Progenitor cell of endocrine pancreas (in vitro differentiated cells): ENCODE results near the gene CYP4F11. TPM values are rescaled to one million over a fixed set of nuclear protein-coding genes. Genes with fewer than 3 reads are reported as not detected.
"Not testable (repeated sequence)": the region's sequence is repeated elsewhere in the genome, so short reads cannot be mapped to it uniquely, and the experiment has no call there.

Source experiments
- DNase-seq: peaks from one replicate; pipeline ENCODE4 v3.0.0; 2021; ENCODE audit warnings: low spot score; ENCODE audit not compliant: unreplicated experiment
- H3K27ac Mint-ChIP-seq: 2 replicates; pipeline ENCODE4 v1.8.0; 2021; ENCODE audit warnings: mild to moderate bottlenecking, moderate library complexity, mixed read lengths
- H3K27me3 Mint-ChIP-seq: 2 replicates; pipeline ENCODE4 v1.8.0; 2021; ENCODE audit warnings: mixed read lengths
- H3K36me3 Mint-ChIP-seq: 2 replicates; pipeline ENCODE4 v1.8.0; 2022; ENCODE audit warnings: mixed read lengths; ENCODE audit not compliant: insufficient read depth
- H3K4me1 Mint-ChIP-seq: 2 replicates; pipeline ENCODE4 v1.8.0; 2021; ENCODE audit warnings: low read depth, mixed read lengths
- H3K4me3 Mint-ChIP-seq: 2 replicates; pipeline ENCODE4 v1.8.0; 2021; ENCODE audit warnings: low read depth, mild to moderate bottlenecking, moderate library complexity, mixed read lengths
- H3K9me3 Mint-ChIP-seq: 2 replicates; pipeline ENCODE4 v1.8.0; 2021; ENCODE audit warnings: low read depth, mixed read lengths
- CTCF ChIP-seq: fragments of 200-600 bp; sonication (generic); IDR thresholded peaks from one replicate; pipeline ENCODE4 v1.5.0; 2021; ENCODE audit warnings: antibody characterized with exemption, mild to moderate bottlenecking; ENCODE audit not compliant: unreplicated experiment
- long read RNA-seq: library from polyadenylated mRNA; unstranded; transcript quantifications from one replicate; pipeline ENCODE4 v2.0.0, GENCODE V29; 2020
- total RNA-seq: library from RNA; stranded (reverse); gene quantifications from 2 replicates; pipeline ENCODE4 v1.2.1, GENCODE V29; 2021

The CYP4F11 gene
- not detected in 2 replicates for total RNA-seq
- long read RNA-seq, result 0 reads

- Mint-ChIP-seq H3K27me3 (no peaks in the 10 kb centered on the region), H3K4me1 (no peaks in the 10 kb centered on the region), H3K36me3 (peaks cover 2% of the 10 kb centered on the region), H3K4me3 (no peak within 1 kb of the TSS), H3K9me3 (peaks cover 30% of the 10 kb centered on the region), H3K27ac (no peak within 1 kb of the TSS)
- no peak for TF ChIP-seq CTCF
- no peak for DNase-seq
Observed at GRCh38 chr19:15934332-15935078, at the start of gene CYP4F11. TSS of gene CYP4F11 (minus strand) at chr19:15934529. CDS start at chr19:15934408, 121 bp downstream.

GRCh38 chr19:15979293-15979692 is 45.0 kb upstream of the CYP4F11 start:
- Mint-ChIP-seq H3K4me3 (no peak overlapping the region), H3K4me1 (no peaks in the 10 kb centered on the region), H3K27me3 (no peaks in the 10 kb centered on the region), H3K36me3 (peaks cover 1% of the 10 kb centered on the region), H3K27ac (no peak overlapping the region), H3K9me3 (peaks cover 56% of the 10 kb centered on the region)
- DNase-seq, result no peak
- TF ChIP-seq CTCF, result no peak

GRCh38 chr19:15977690-15978089 is 43.4 kb upstream of the CYP4F11 start:
- no peak for DNase-seq
- no peak for TF ChIP-seq CTCF
- H3K36me3 Mint-ChIP-seq, result peaks cover 1% of the 10 kb centered on the region
- H3K27ac Mint-ChIP-seq, result no peak overlapping the region
- no peaks in the 10 kb centered on the region for H3K27me3 Mint-ChIP-seq
- H3K9me3 Mint-ChIP-seq, result peaks cover 49% of the 10 kb centered on the region
- no peak overlapping the region for H3K4me3 Mint-ChIP-seq
- H3K4me1 Mint-ChIP-seq, result no peaks in the 10 kb centered on the region

- Mint-ChIP-seq H3K4me3 (no peak overlapping the region), H3K27me3 (no peaks in the 10 kb centered on the region), H3K36me3 (peaks cover 1% of the 10 kb centered on the region), H3K4me1 (no peaks in the 10 kb centered on the region), H3K9me3 (peaks cover 54% of the 10 kb centered on the region), H3K27ac (no peak overlapping the region)
- no peak for TF ChIP-seq CTCF
- DNase-seq, result no peak
Observed at GRCh38 chr19:15976836-15977689, 42.7 kb upstream of the CYP4F11 start.

- Mint-ChIP-seq H3K4me1 (no peaks in the 10 kb centered on the region), H3K27ac (no peak overlapping the region), H3K36me3 (peaks cover 2% of the 10 kb centered on the region), H3K9me3 (peaks cover 63% of the 10 kb centered on the region), H3K27me3 (no peaks in the 10 kb centered on the region), H3K4me3 (no peak overlapping the region)
- TF ChIP-seq CTCF, result no peak
- no peak for DNase-seq
Observed at GRCh38 chr19:15974856-15975255, 40.5 kb upstream of the CYP4F11 start.

GRCh38 chr19:15972043-15972442 is 37.7 kb upstream of the CYP4F11 start:
- H3K36me3 Mint-ChIP-seq, H3K4me3 Mint-ChIP-seq: not testable (repeated sequence)

More at GRCh38 chr19:15972043-15972442, 37.7 kb upstream of the CYP4F11 start:
- not testable (repeated sequence) for DNase-seq, H3K27me3 Mint-ChIP-seq, H3K4me1 Mint-ChIP-seq, H3K27ac Mint-ChIP-seq
- H3K9me3 Mint-ChIP-seq, result peaks cover 56% of the 10 kb centered on the region
